Activated gamma-delta T cell treated with Interleukin-2 at 50 U/mL for 16 hours (primary cell): ENCODE results near the gene PAX5.
A peak's percentile ranks its signal among the peaks of the same experiment; 100 is the strongest.

Experiments
- DNase-seq: peaks from one replicate; pipeline ENCODE4 v3.0.0-alpha.2; 2020

The PAX5 gene

GRCh38 chr9:37011530-37011929 lies 22.5 kb downstream of the PAX5 start:
- no peak for DNase-seq

- no peak for DNase-seq
Measured at GRCh38 chr9:37010976-37011375, 23.1 kb downstream of the PAX5 start.

GRCh38 chr9:37010180-37010579 lies 23.9 kb downstream of the PAX5 start:
- DNase-seq, result no peak

- DNase-seq, result no peak
Measured at GRCh38 chr9:37007295-37007694, 26.8 kb downstream of the PAX5 start.

GRCh38 chr9:37005517-37006140 lies 28.4 kb downstream of the PAX5 start:
- no peak for DNase-seq

- no peak for DNase-seq
Measured at GRCh38 chr9:37004424-37004935, 29.6 kb downstream of the PAX5 start.

- DNase-seq, result no peak
Measured at GRCh38 chr9:37002413-37003217, 31.5 kb downstream of the PAX5 start.

- no peak for DNase-seq
Measured at GRCh38 chr9:37002036-37002412, 32.0 kb downstream of the PAX5 start.

GRCh38 chr9:37001459-37001858 lies 32.6 kb downstream of the PAX5 start:
- no peak for DNase-seq

- no peak for DNase-seq
Measured at GRCh38 chr9:36999728-37000333, 34.2 kb downstream of the PAX5 start.

- DNase-seq, result no peak
Measured at GRCh38 chr9:36997414-36997813, 36.7 kb downstream of the PAX5 start.

- DNase-seq, result no peak
Measured at GRCh38 chr9:36996706-36997086, 37.4 kb downstream of the PAX5 start.

GRCh38 chr9:36995927-36996705 lies 38.0 kb downstream of the PAX5 start:
- peak; percentile 34 for DNase-seq

- no peak for DNase-seq
Measured at GRCh38 chr9:36993933-36994764, 39.9 kb downstream of the PAX5 start.

GRCh38 chr9:36992501-36993316 lies 41.4 kb downstream of the PAX5 start:
- DNase-seq, result no peak

GRCh38 chr9:36991516-36992134 lies 42.4 kb downstream of the PAX5 start:
- DNase-seq, result no peak

- DNase-seq, result no peak
Measured at GRCh38 chr9:36988848-36989247, 45.2 kb downstream of the PAX5 start.

GRCh38 chr9:36987891-36988290 lies 46.2 kb downstream of the PAX5 start:
- no peak for DNase-seq

GRCh38 chr9:36987409-36987808 lies 46.7 kb downstream of the PAX5 start:
- DNase-seq, result no peak

GRCh38 chr9:36986468-36987408 lies 47.3 kb downstream of the PAX5 start:
- no peak for DNase-seq
